HFF-Myc (cell line): ENCODE data around the gene CAND1.

Source experiments
- DNase-seq: peaks from one replicate; pipeline ENCODE4 v3.0.0-alpha.2; 2011; ENCODE audit warnings: low read depth; ENCODE audit errors: extremely low read depth
- H3K4me3 ChIP-seq: replicated peaks from 2 replicates; pipeline ENCODE4 v1.5.1; 2011; ENCODE audit warnings: low read depth, mild to moderate bottlenecking, control low read depth, low read length
- TF ChIP-seq, protein P1 (sequence below): IDR thresholded peaks from 2 replicates; pipeline ENCODE4 v1.5.1; 2012; ENCODE audit warnings: mild to moderate bottlenecking, low read depth, low read length, control low read depth; ENCODE audit errors: missing control alignments

CAND1 gene

DNA sequence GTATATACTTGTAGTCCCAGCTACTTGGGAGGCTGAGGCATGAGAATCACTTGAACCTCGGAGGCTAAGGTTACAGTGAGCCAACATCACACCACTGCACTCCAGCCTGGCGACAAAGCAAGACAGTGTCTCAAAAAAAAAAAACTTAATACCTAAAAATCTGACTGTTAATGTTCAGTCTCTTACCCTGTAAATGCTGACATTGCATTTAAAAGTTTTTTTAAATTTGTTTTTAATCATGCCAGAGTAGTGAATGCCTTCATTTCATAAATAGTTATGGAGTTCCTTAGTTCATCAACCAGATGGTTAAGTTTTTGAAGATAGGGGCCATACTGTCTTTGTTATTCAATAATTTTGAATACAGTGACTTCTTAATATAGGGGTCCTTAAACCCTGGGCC lies 21.2 kb downstream of the CAND1 start:
- no peak for DNase-seq
- no peak overlapping the region for H3K4me3 ChIP-seq
- TF ChIP-seq, protein P1, sequence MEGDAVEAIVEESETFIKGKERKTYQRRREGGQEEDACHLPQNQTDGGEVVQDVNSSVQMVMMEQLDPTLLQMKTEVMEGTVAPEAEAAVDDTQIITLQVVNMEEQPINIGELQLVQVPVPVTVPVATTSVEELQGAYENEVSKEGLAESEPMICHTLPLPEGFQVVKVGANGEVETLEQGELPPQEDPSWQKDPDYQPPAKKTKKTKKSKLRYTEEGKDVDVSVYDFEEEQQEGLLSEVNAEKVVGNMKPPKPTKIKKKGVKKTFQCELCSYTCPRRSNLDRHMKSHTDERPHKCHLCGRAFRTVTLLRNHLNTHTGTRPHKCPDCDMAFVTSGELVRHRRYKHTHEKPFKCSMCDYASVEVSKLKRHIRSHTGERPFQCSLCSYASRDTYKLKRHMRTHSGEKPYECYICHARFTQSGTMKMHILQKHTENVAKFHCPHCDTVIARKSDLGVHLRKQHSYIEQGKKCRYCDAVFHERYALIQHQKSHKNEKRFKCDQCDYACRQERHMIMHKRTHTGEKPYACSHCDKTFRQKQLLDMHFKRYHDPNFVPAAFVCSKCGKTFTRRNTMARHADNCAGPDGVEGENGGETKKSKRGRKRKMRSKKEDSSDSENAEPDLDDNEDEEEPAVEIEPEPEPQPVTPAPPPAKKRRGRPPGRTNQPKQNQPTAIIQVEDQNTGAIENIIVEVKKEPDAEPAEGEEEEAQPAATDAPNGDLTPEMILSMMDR, result no peak

DNA sequence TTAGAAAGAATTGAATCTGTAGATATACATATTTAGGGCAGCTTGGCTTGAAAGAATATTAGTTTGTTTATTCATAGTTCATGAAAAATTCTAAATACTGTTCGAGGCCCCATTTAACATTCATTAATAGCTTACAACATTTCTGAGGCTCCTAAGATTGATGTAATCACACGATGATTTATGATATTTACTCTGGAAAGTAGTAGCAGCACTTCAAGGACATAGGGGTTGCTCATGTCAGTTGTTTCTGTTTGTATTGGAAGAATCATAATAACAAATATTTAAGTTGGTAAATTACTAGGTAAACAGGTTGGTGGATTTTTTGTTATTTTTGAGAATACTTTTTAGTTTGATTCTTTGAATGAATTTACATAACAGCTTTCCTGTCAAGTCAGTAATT lies 30.4 kb downstream of the CAND1 start:
- no peak overlapping the region for H3K4me3 ChIP-seq
- TF ChIP-seq, protein P1, result no peak
- no peak for DNase-seq

- no peak overlapping the region for H3K4me3 ChIP-seq
- no peak for DNase-seq
- TF ChIP-seq, protein P1, result no peak
Measured at GRCh38 chr12:67299926-67300325, 30.8 kb downstream of the CAND1 start.

DNA sequence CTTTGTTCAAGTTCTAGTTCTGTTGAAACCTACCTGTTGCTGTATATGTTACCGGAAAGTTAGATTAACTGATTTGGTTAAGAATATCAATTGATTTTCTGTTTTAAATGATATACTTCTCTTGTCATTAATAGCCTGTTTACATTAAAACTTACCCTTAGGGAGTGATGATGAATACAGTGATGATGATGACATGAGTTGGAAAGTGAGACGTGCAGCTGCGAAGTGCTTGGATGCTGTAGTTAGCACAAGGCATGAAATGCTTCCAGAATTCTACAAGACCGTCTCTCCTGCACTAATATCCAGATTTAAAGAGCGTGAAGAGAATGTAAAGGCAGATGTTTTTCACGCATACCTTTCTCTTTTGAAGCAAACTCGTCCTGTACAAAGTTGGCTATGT lies 33.0 kb downstream of the CAND1 start:
- no peak for DNase-seq
- TF ChIP-seq, protein P1, result no peak
- no peak overlapping the region for H3K4me3 ChIP-seq

- TF ChIP-seq, protein P1, result no peak
- DNase-seq, result no peak
- no peak overlapping the region for H3K4me3 ChIP-seq
Measured at GRCh38 chr12:67305544-67305943, 36.4 kb downstream of the CAND1 start.

GRCh38 chr12:67306712-67307111 lies 37.6 kb downstream of the CAND1 start:
- no peak for DNase-seq
- TF ChIP-seq, protein P1, result no peak
- no peak overlapping the region for H3K4me3 ChIP-seq

DNA sequence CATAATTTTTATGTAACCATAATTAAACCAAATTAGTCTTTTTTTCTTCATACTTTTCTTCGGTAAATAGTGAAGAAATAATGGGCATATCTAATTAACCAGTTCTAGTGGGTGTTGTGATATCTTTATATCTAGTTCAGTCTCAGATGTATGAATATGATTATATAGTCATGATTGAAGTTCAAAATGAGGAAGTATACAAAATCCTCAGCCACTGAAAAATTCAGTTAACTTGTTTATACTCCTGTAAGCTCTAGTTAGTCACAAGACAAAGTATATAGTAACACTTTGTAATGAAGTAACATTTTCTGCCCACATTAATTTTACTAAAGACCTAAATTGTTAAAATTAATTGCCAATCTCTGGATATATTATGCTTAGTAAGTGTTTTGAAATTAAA lies 46.5 kb downstream of the CAND1 start:
- TF ChIP-seq, protein P1, result no peak
- no peak for DNase-seq
- H3K4me3 ChIP-seq, result no peak overlapping the region
